K562 (cell line): ENCODE measurements around the gene RGS6. TPM values are rescaled to one million over a fixed set of nuclear protein-coding genes. Genes with fewer than 3 reads are reported as not detected.

Experiments used
- ATAC-seq: fragments of 200-7000 bp; cut with Tn5 transposase; 3 replicates; pipeline ENCODE4 v1.9.1; 2020; ENCODE audit warnings: moderate library complexity
- BruUV-seq: library from RNA; stranded (reverse); fragments of 400-500 nt; replicated peaks from 2 replicates; lab custom pipeline; 2021; lab: Mats Ljungman, UMichigan
- CTCF ChIA-PET: fragments of 300-600 bp; formaldehyde crosslinking; extraction: SDS; loops from one replicate; lab custom pipeline; 2021; ENCODE audit warnings: low intra/inter-chr PET ratio; lab: Yijun Ruan, JAX
- POLR2A ChIA-PET: fragments of 300-600, 350-650 bp; sonication (Branson Sonifier 250); formaldehyde crosslinking; extraction: SDS; loops from one replicate; lab custom pipeline; 2021; ENCODE audit warnings: antibody characterized with exemption, inconsistent platforms; lab: Yijun Ruan, JAX
- DNase-seq, 4 experiments: peaks; one replicate each; pipeline versions ENCODE4 v3.0.0 to v3.0.0-alpha.2; 2011 to 2018; ENCODE audit warnings: low spot score in 3 of 4, mixed read lengths in 3 of 4; ENCODE audit errors: extremely low read depth in 1 of 4
- FAIRE-seq: peaks from 2 replicates; lab custom pipeline; 2011; peaks lifted over from hg19 to GRCh38; lab: Jason Lieb, UNC
- H2AFZ ChIP-seq: 2 replicates; pipeline ENCODE4 v1.6.0; 2011; ENCODE audit warnings: low read depth, low read length, control low read depth, inconsistent platforms
- H3K27ac ChIP-seq: fragments of 200-600 bp; 3 replicates; pipeline ENCODE4 v1.8.0; 2011; ENCODE audit warnings: low read depth, mild to moderate bottlenecking, control low read depth, inconsistent platforms, low read length, moderate library complexity, mixed read lengths; ENCODE audit errors: extremely low read depth
- H3K27me3 ChIP-seq, 2 experiments: fragments of 300-600 bp in 1 of 2; 2 replicates in 1 of 2; 3 replicates in 1 of 2; pipeline versions ENCODE4 v1.6.0 to v1.8.0; 2011; ENCODE audit warnings: inconsistent platforms in 2 of 2, low read length in 2 of 2, mild to moderate bottlenecking in 1 of 2, mixed read lengths in 1 of 2, moderate library complexity in 1 of 2; ENCODE audit not compliant: control insufficient read depth in 2 of 2, insufficient read depth in 2 of 2
- H3K36me3 ChIP-seq: fragments of 300-600 bp; 3 replicates; pipeline ENCODE4 v1.8.0; 2011; ENCODE audit warnings: mild to moderate bottlenecking, low read length, inconsistent platforms; ENCODE audit not compliant: control insufficient read depth, insufficient read depth
- H3K4me1 ChIP-seq, 2 experiments: fragments of 200-600 bp in 1 of 2; replicated peaks in 1 of 2; 2 replicates in 1 of 2; 3 replicates in 1 of 2; pipeline versions ENCODE4 v1.5.1 to v1.8.0; 2011; ENCODE audit warnings: inconsistent platforms in 2 of 2, low read length in 2 of 2, mild to moderate bottlenecking in 1 of 2, mixed read lengths in 1 of 2, moderate library complexity in 1 of 2; ENCODE audit not compliant: control insufficient read depth in 2 of 2, insufficient read depth in 2 of 2
- H3K4me2 ChIP-seq: 2 replicates; pipeline ENCODE4 v1.6.1; 2011; ENCODE audit warnings: low read length, control low read depth, inconsistent platforms, mixed read lengths; ENCODE audit not compliant: insufficient read depth
- H3K4me3 ChIP-seq: fragments of 200-600 bp; sonication (generic), shearing (Covaris generic); 2 replicates; pipeline ENCODE4 v1.5.1; 2016; ENCODE audit warnings: control low read depth, inconsistent platforms
- H3K79me2 ChIP-seq: fragments of 200-600 bp; 3 replicates; pipeline ENCODE4 v1.8.0; 2011; ENCODE audit warnings: low read length, inconsistent platforms; ENCODE audit not compliant: control insufficient read depth, insufficient read depth
- H3K9ac ChIP-seq, 2 experiments: 2 replicates each; pipeline versions ENCODE4 v1.6.0 to v1.6.1; 2011; ENCODE audit warnings: low read depth in 2 of 2, low read length in 2 of 2, control low read depth in 1 of 2, inconsistent platforms in 1 of 2, mild to moderate bottlenecking in 1 of 2, mixed read lengths in 1 of 2; ENCODE audit not compliant: insufficient read depth in 1 of 2
- H3K9me1 ChIP-seq: one replicate; pipeline ENCODE4 v1.6.0; 2011; ENCODE audit warnings: inconsistent platforms, mild to moderate bottlenecking, low read length, moderate library complexity; ENCODE audit not compliant: control insufficient read depth, insufficient read depth
- H3K9me3 ChIP-seq: replicated peaks from 2 replicates; pipeline ENCODE4 v1.5.1; 2011; ENCODE audit warnings: low read depth, low read length, inconsistent platforms; ENCODE audit not compliant: control insufficient read depth, insufficient read depth
- H4K20me1 ChIP-seq: replicated peaks from 2 replicates; pipeline ENCODE4 v1.6.1; 2011; ENCODE audit warnings: low read length, inconsistent platforms, mixed read lengths; ENCODE audit not compliant: control insufficient read depth, insufficient read depth
- BDP1 ChIP-seq: IDR thresholded peaks from 3 replicates; pipeline ENCODE4 v1.6.1; 2011; ENCODE audit not compliant: insufficient read length, insufficient read depth
- CCAR2 ChIP-seq: fragments of 200-400 bp; formaldehyde crosslinking; IDR thresholded peaks from 2 replicates; pipeline ENCODE4 v1.6.1; 2017; ENCODE audit warnings: mild to moderate bottlenecking, low read depth, low read length
- GATAD2A ChIP-seq: fragments of 450-650 bp; IDR thresholded peaks from 2 replicates; pipeline ENCODE4 v1.6.1; 2017
- NFE2 ChIP-seq: IDR thresholded peaks from 2 replicates; pipeline ENCODE4 v1.6.1; 2014; ENCODE audit warnings: antibody characterized with exemption, low read depth
- NR2C1 ChIP-seq, 2 experiments: fragments of 450-650 bp; IDR thresholded peaks; 2 replicates each; pipeline ENCODE4 v1.6.1; 2017; ENCODE audit warnings: mild to moderate bottlenecking in 2 of 2, antibody characterized with exemption in 1 of 2, inconsistent platforms in 1 of 2, missing compliant biosample characterization in 1 of 2, missing genetic modification characterization in 1 of 2
- SMC3 ChIP-seq: conservative IDR thresholded peaks from 2 replicates; pipeline ENCODE4 v1.6.1; 2011; ENCODE audit warnings: low read depth, low read length, improper control_type of control experiment; ENCODE audit not compliant: insufficient read depth
- TFAM ChIP-seq: fragments of 250-450 bp; sonication (Bioruptor Pico); conservative IDR thresholded peaks from 2 replicates; pipeline ENCODE4 v1.5.0; 2021; ENCODE audit warnings: mild to moderate bottlenecking, moderate library complexity
- WGBS: fragments of 100-300 bp; shearing (Covaris generic); methylation state at CpG from one replicate; pipeline ENCODE4 v1.1.6; 2016; ENCODE audit warnings: low coverage, mixed read lengths; ENCODE audit not compliant: insufficient coverage; ENCODE audit errors: missing lambda C conversion rate; 5-methylcytosine and 5-hydroxymethylcytosine counted together
- in situ Hi-C: fragments of 300-500 bp; cut with MboI; formaldehyde crosslinking; loops from 4 replicates; pipeline ENCODE4 v1.15.0; 2018; ENCODE audit warnings: inconsistent platforms, mixed read lengths
- intact Hi-C: fragments of 100-400 bp; cut with micrococcal nuclease; formaldehyde crosslinking; loops from 2 replicates; pipeline ENCODE4 v1.14.2; 2022
- polyA plus RNA-seq, 8 experiments: library from polyadenylated mRNA; depleted of rRNA in 4 of 8; stranded (reverse) in 5 of 8; unstranded in 3 of 8; fragments of >200 nt; fragmentation: Nextera tagmentation in 2 of 8; fragmentation: Illumina TruSeq in 1 of 8; extraction: Ambion mirVana in 2 of 8; extraction: Trizol in 1 of 8; gene quantifications; 2 replicates each; pipeline versions ENCODE4 v1.2.1 to v1.2.3, GENCODE V29; 2011 to 2014; ENCODE audit warnings: inconsistent platforms in 1 of 8, missing spikeins in 1 of 8
- total RNA-seq, 7 experiments: library from RNA; depleted of rRNA in 6 of 7; stranded (reverse); fragments of >200 nt in 6 of 7; fragmentation: Illumina TruSeq in 2 of 7; extraction: Trizol in 2 of 7; gene quantifications; 2 replicates each; pipeline versions ENCODE4 v1.2.1 to v1.2.3, GENCODE V29; 2011 to 2021; ENCODE audit warnings: low replicate concordance in 1 of 7
- TF ChIP-seq, protein P1 (sequence below): fragments of 250-450 bp; sonication (Bioruptor Pico); IDR thresholded peaks from 2 replicates; pipeline ENCODE4 v1.9.0; 2021; ENCODE audit warnings: mild to moderate bottlenecking
- TF ChIP-seq, protein P2 (sequence below): fragments of 450-650 bp; IDR thresholded peaks from 2 replicates; pipeline ENCODE4 v1.6.1; 2017; ENCODE audit warnings: antibody characterized with exemption, mild to moderate bottlenecking
- TF ChIP-seq, protein P3 (sequence below), 3 experiments: IDR thresholded peaks in 2 of 3; conservative IDR thresholded peaks in 1 of 3; 2 replicates each; pipeline ENCODE4 v1.5.1; 2011 to 2012; ENCODE audit warnings: low read length in 3 of 3, mild to moderate bottlenecking in 3 of 3, control low read depth in 2 of 3, improper control_type of control experiment in 1 of 3, inconsistent platforms in 1 of 3, low read depth in 1 of 3, mixed read lengths in 1 of 3, moderate library complexity in 1 of 3; ENCODE audit not compliant: insufficient read depth in 2 of 3

The RGS6 gene
- total and polyA plus RNA-seq, 9 of the 15 experiments (the other 6 are each of a cell fraction or from before 2014, with no cell fraction given), result not detected

DNA sequence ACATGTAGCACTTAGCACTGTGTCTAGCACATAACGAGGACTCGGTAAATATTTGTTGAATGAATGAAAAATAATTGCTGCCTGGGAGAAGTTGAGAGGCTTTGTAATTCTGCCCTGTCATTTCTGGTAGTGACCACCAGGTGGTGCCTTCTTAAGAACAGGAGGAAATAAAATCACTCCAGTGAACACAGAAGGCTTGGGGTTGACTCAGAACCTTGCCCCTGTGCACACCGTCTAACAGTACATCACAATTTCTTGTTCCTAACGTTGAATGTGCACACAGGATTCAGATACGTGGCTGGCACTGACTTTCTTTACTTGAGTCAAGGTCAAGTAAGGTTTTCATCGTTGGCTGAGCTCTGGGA, 91.8 kb downstream of the RGS6 start:
- no TSS peak for BruUV-seq
- no peaks in the 10 kb centered on the region for H3K9me3 ChIP-seq
- no peak overlapping the region for H3K9ac ChIP-seq
- no peak overlapping the region for H3K27ac ChIP-seq
- no peak overlapping the region for H2AFZ ChIP-seq
- POLR2A ChIA-PET, result no interaction called here
- no peak for TF ChIP-seq CCAR2
- 0 out of 2 replicates have a peak, but pooled peaks have one; percentile 15 for TF ChIP-seq SMC3
- no peak for TF ChIP-seq BDP1
- TF ChIP-seq, protein P1, sequence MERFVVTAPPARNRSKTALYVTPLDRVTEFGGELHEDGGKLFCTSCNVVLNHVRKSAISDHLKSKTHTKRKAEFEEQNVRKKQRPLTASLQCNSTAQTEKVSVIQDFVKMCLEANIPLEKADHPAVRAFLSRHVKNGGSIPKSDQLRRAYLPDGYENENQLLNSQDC (CRISPR knock-in tag), result no peak
- TF ChIP-seq NFE2, result 0 out of 2 replicates have a peak, but pooled peaks have one; percentile 19
- TF ChIP-seq, protein P2, sequence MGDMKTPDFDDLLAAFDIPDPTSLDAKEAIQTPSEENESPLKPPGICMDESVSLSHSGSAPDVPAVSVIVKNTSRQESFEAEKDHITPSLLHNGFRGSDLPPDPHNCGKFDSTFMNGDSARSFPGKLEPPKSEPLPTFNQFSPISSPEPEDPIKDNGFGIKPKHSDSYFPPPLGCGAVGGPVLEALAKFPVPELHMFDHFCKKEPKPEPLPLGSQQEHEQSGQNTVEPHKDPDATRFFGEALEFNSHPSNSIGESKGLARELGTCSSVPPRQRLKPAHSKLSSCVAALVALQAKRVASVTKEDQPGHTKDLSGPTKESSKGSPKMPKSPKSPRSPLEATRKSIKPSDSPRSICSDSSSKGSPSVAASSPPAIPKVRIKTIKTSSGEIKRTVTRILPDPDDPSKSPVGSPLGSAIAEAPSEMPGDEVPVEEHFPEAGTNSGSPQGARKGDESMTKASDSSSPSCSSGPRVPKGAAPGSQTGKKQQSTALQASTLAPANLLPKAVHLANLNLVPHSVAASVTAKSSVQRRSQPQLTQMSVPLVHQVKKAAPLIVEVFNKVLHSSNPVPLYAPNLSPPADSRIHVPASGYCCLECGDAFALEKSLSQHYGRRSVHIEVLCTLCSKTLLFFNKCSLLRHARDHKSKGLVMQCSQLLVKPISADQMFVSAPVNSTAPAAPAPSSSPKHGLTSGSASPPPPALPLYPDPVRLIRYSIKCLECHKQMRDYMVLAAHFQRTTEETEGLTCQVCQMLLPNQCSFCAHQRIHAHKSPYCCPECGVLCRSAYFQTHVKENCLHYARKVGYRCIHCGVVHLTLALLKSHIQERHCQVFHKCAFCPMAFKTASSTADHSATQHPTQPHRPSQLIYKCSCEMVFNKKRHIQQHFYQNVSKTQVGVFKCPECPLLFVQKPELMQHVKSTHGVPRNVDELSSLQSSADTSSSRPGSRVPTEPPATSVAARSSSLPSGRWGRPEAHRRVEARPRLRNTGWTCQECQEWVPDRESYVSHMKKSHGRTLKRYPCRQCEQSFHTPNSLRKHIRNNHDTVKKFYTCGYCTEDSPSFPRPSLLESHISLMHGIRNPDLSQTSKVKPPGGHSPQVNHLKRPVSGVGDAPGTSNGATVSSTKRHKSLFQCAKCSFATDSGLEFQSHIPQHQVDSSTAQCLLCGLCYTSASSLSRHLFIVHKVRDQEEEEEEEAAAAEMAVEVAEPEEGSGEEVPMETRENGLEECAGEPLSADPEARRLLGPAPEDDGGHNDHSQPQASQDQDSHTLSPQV, result no peak
- no peak for TF ChIP-seq TFAM (CRISPR knock-in tag)
- TF ChIP-seq NR2C1 (IDR thresholded peaks at IDR 0.05), result no peak
- no peak for TF ChIP-seq NR2C1 (tag; IDR thresholded peaks at IDR 0.05)
- TF ChIP-seq GATAD2A, result no peak
- TF ChIP-seq, protein P3, sequence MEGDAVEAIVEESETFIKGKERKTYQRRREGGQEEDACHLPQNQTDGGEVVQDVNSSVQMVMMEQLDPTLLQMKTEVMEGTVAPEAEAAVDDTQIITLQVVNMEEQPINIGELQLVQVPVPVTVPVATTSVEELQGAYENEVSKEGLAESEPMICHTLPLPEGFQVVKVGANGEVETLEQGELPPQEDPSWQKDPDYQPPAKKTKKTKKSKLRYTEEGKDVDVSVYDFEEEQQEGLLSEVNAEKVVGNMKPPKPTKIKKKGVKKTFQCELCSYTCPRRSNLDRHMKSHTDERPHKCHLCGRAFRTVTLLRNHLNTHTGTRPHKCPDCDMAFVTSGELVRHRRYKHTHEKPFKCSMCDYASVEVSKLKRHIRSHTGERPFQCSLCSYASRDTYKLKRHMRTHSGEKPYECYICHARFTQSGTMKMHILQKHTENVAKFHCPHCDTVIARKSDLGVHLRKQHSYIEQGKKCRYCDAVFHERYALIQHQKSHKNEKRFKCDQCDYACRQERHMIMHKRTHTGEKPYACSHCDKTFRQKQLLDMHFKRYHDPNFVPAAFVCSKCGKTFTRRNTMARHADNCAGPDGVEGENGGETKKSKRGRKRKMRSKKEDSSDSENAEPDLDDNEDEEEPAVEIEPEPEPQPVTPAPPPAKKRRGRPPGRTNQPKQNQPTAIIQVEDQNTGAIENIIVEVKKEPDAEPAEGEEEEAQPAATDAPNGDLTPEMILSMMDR (IDR thresholded peaks at IDR 0.05 in 2 of 3, conservative IDR thresholded peaks at IDR 0.05 in 1 of 3; ENCODE audit: insufficient read depth in 2 of 3, low read depth in 1 of 3, low read length in 3 of 3), result peak in 2 of 3 experiments; percentile 42 to 51; a peak in 3 of 6 replicates
- TF ChIP-seq, all 486 proteins: peak for 3
- Histone ChIP-seq H3K4me2 (no peak overlapping the region), H3K4me3 (no peak overlapping the region), H3K27me3 (no peaks in the 10 kb centered on the region), H4K20me1 (no peaks in the 10 kb centered on the region), H3K36me3 (no peaks in the 10 kb centered on the region), H3K4me1 (no peaks in the 10 kb centered on the region), H3K79me2 (no peaks in the 10 kb centered on the region), H3K9me1 (no peaks in the 10 kb centered on the region)
- CTCF ChIA-PET, result no interaction called here
- peak; percentile 9 to 23 (median 19) for DNase-seq
- ATAC-seq, result no peak
- intact Hi-C loops, result loop anchor here (5.0 kb wide), 1 partner anchor 398 kb away; no protein-coding TSS in a partner anchor
- 0% methylated on average over 4 of the region's 6 CpGs for WGBS
- no peak for FAIRE-seq
- in situ Hi-C loops, result no loop called here
